ENCODE data around the gene FAM83F. TPM values are rescaled to one million over a fixed set of nuclear protein-coding genes. Genes with fewer than 3 reads are reported as not detected.

The FAM83F gene
- total and polyA plus RNA-seq, 4 donors: 0.39 to 1.5 (median 1.2) TPM

GRCh38 chr22:39947220-39948216, 47.2 kb upstream of the FAM83F start:
- no peaks in the 10 kb centered on the region for H3K36me3 ChIP-seq (ENCODE audit: control insufficient read depth in 4 of 4, insufficient read depth in 3 of 4, low read depth in 1 of 4, low read length in 3 of 4)
- TF ChIP-seq, protein P1, sequence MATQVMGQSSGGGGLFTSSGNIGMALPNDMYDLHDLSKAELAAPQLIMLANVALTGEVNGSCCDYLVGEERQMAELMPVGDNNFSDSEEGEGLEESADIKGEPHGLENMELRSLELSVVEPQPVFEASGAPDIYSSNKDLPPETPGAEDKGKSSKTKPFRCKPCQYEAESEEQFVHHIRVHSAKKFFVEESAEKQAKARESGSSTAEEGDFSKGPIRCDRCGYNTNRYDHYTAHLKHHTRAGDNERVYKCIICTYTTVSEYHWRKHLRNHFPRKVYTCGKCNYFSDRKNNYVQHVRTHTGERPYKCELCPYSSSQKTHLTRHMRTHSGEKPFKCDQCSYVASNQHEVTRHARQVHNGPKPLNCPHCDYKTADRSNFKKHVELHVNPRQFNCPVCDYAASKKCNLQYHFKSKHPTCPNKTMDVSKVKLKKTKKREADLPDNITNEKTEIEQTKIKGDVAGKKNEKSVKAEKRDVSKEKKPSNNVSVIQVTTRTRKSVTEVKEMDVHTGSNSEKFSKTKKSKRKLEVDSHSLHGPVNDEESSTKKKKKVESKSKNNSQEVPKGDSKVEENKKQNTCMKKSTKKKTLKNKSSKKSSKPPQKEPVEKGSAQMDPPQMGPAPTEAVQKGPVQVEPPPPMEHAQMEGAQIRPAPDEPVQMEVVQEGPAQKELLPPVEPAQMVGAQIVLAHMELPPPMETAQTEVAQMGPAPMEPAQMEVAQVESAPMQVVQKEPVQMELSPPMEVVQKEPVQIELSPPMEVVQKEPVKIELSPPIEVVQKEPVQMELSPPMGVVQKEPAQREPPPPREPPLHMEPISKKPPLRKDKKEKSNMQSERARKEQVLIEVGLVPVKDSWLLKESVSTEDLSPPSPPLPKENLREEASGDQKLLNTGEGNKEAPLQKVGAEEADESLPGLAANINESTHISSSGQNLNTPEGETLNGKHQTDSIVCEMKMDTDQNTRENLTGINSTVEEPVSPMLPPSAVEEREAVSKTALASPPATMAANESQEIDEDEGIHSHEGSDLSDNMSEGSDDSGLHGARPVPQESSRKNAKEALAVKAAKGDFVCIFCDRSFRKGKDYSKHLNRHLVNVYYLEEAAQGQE (IDR thresholded peaks at IDR 0.05): no peak
- TF ChIP-seq RAD21 (IDR thresholded peaks at IDR 0.05) (no peak), CTCF (IDR thresholded peaks at IDR 0.05; ENCODE audit: low read depth, low read length, missing input control) (no peak), NR2F2 (IDR thresholded peaks at IDR 0.05) (no peak), FOXA2 (IDR thresholded peaks at IDR 0.05) (no peak), EGR1 (IDR thresholded peaks at IDR 0.05; ENCODE audit: low read depth in 2 of 2) (no peak), YY1 (IDR thresholded peaks at IDR 0.05) (no peak)
- TF ChIP-seq, protein P2, sequence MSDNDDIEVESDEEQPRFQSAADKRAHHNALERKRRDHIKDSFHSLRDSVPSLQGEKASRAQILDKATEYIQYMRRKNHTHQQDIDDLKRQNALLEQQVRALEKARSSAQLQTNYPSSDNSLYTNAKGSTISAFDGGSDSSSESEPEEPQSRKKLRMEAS (IDR thresholded peaks at IDR 0.05): no peak
- H3K27ac ChIP-seq (ENCODE audit: low read depth in 1 of 2, low read length in 2 of 2): no peak overlapping the region
- no peaks in the 10 kb centered on the region for H3K27me3 ChIP-seq (ENCODE audit: control insufficient read depth in 4 of 4, insufficient read depth in 4 of 4, low read length in 3 of 4)
- DNase-seq (ENCODE audit: low spot score): no peak
- H3K4me3 ChIP-seq (ENCODE audit: low read depth in 1 of 3, low read length in 3 of 3): no peak overlapping the region
- no peak overlapping the region for H3K9ac ChIP-seq (ENCODE audit: low read depth in 1 of 2, low read length in 2 of 2)
- no peaks in the 10 kb centered on the region for H3K9me3 ChIP-seq (ENCODE audit: control insufficient read depth in 4 of 4, low read length in 3 of 4)
- peaks cover 0 to 4% (median 0%) of the 10 kb centered on the region in 4 donors for H3K4me1 ChIP-seq (ENCODE audit: control insufficient read depth in 4 of 4, insufficient read depth in 4 of 4, low read length in 3 of 4)
- 92% methylated on average over 8 of the region's 8 CpGs for WGBS

DNA sequence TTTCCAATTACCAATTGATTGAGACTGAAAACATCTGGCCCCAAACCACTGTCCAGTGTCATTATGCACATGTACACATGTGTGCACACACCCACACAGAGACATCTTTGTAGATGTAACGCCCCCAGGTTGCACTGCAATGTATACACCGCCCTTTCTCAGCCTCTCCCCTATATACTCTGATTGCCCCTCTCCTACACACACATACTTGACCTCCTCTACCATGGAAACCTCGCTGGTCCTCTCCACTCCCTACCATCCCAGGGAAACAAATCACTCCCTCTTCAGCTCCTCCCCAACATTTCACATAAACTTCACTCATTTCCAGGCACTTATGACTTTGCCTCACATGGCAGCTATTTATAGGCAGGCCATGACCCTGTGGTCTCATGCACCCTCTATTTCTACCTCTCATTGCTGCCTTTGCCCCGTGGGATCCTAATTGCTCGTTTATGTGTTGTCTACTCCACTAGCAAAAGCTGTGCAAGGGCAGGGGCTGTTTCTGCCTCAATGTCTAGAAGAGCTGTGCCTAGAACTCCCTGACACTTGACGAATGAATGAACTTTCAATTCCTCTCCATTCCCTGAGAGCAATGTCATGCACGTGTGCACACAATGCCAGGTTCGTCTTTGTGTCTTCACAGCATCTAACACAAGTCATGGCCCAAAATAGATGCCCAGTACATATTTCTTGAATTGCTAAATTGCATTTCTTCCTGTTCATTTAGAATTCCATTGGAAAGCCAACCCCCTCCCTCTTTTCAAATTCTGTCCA, 44.6 kb upstream of the FAM83F start:
- DNase-seq (ENCODE audit: low spot score): no peak
- Histone ChIP-seq H3K4me1 (ENCODE audit: control insufficient read depth in 4 of 4, insufficient read depth in 4 of 4, low read length in 3 of 4) (peaks cover 0 to 4% (median 0%) of the 10 kb centered on the region in 4 donors), H3K9ac (ENCODE audit: low read depth in 1 of 2, low read length in 2 of 2) (no peak overlapping the region), H3K27ac (ENCODE audit: low read depth in 1 of 2, low read length in 2 of 2) (no peak overlapping the region), H3K4me3 (ENCODE audit: low read depth in 1 of 3, low read length in 3 of 3) (no peak overlapping the region), H3K36me3 (ENCODE audit: control insufficient read depth in 4 of 4, insufficient read depth in 3 of 4, low read depth in 1 of 4, low read length in 3 of 4) (no peaks in the 10 kb centered on the region), H3K27me3 (ENCODE audit: control insufficient read depth in 4 of 4, insufficient read depth in 4 of 4, low read length in 3 of 4) (no peaks in the 10 kb centered on the region), H3K9me3 (ENCODE audit: control insufficient read depth in 4 of 4, low read length in 3 of 4) (no peaks in the 10 kb centered on the region)
- 86% methylated on average over 8 of the region's 8 CpGs for WGBS
- TF ChIP-seq EGR1 (IDR thresholded peaks at IDR 0.05; ENCODE audit: low read depth in 2 of 2): no peak
- TF ChIP-seq TAF1 (conservative IDR thresholded peaks at IDR 0.05): no peak
- TF ChIP-seq ZBTB33 (IDR thresholded peaks at IDR 0.05): no peak
- TF ChIP-seq, protein P1 (IDR thresholded peaks at IDR 0.05): no peak
- no peak for TF ChIP-seq FOXA1 (IDR thresholded peaks at IDR 0.05)
- TF ChIP-seq HNF4G (IDR thresholded peaks at IDR 0.05): no peak
- no peak for TF ChIP-seq NR2F2 (IDR thresholded peaks at IDR 0.05)
- TF ChIP-seq FOXA2 (IDR thresholded peaks at IDR 0.05): no peak
- no peak for TF ChIP-seq HNF4A (conservative IDR thresholded peaks at IDR 0.05)
- TF ChIP-seq GABPA (IDR thresholded peaks at IDR 0.05 in 1 of 2, conservative IDR thresholded peaks at IDR 0.05 in 1 of 2): no peak
- TF ChIP-seq ATF3 (IDR thresholded peaks at IDR 0.05): no peak
- no peak for TF ChIP-seq YY1 (IDR thresholded peaks at IDR 0.05)
- no peak for TF ChIP-seq SP1 (IDR thresholded peaks at IDR 0.05)
- no peak for TF ChIP-seq RXRA (IDR thresholded peaks at IDR 0.05)
